ENCODE data around the gene CDC42SE2.
"Not testable (repeated sequence)": the region's sequence is repeated elsewhere in the genome, so short reads cannot be mapped to it uniquely, and the experiment has no call there.

Gene CDC42SE2

DNA sequence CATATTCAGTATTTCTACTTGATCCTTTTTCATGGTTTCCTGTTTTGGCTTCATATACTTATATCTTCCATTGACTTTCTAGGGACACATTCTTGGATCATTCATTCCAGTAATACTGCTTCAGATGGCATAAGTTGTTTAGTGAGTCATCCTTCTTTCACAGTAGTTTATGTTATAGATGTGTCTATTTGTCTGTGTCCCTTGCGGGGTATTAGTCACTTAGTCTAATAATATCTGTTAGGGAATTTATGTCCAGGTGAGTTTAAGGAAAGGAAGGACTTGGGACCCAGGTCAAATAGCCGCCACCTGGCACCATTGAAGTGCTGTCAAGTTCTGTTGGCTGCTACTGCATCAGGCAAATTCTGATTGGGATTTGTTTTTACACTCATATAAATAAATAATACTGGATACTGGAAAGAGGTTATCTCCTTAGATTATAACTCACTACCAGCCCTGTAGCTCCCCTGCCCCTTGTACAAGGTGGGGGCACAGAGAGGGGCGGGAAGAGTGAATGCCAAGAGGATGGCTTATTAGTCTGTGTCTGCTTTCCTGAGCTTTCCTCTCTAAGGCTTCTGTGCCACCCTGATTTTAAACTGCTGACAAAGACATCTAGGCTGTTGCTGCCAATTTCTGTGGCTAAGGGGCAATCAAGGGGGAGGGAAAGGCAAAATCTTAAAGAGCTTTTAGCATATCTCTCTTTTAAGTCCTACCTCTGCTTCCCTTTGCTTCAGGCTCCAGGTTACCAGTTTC lies 64.9 kb downstream of the CDC42SE2 start:
- DNase-seq = no peak

GRCh38 chr5:131329286-131329560 lies 65.4 kb downstream of the CDC42SE2 start:
- DNase-seq = no peak

GRCh38 chr5:131330031-131330430 lies 66.2 kb downstream of the CDC42SE2 start:
- DNase-seq = no peak

DNA sequence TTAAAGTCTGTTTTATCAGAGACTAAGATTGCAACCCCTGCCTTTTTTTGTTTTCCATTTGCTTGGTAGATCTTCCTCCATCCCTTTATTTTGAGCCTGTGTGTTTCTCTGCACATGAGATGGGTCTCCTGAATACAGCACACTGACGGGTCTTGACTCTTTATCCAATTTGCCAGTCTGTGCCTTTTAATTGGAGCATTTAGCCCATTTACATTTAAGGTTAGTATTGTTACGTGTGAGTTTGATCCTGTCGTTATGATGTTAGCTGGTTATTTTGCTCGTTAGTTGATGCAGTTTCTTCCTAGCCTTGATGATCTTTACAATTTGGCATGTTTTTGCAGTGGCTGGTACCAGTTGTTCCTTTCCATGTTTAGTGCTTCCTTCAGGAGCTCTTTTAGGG lies 71.9 kb downstream of the CDC42SE2 start:
- not testable (repeated sequence) for DNase-seq

DNA sequence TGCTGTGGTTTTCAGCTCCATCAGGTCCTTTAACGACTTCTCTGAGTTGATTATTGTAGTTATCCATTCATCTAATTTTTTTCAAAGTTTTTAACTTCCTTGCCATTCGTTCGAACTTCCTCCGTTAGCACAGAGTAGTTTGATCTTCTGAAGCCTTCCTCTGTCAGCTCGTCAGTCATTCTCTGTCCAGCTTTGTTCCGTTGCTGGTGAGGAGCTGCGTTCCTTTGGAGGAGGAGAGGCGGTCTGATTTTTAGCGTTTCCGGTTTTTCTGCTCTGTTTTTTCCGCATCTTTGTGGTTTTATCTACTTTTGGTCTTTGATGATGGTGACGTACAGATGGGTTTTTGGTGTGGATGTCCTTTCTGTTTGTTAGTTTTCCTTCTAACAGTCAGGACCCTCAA lies 72.9 kb downstream of the CDC42SE2 start:
- not testable (repeated sequence) for DNase-seq

DNA sequence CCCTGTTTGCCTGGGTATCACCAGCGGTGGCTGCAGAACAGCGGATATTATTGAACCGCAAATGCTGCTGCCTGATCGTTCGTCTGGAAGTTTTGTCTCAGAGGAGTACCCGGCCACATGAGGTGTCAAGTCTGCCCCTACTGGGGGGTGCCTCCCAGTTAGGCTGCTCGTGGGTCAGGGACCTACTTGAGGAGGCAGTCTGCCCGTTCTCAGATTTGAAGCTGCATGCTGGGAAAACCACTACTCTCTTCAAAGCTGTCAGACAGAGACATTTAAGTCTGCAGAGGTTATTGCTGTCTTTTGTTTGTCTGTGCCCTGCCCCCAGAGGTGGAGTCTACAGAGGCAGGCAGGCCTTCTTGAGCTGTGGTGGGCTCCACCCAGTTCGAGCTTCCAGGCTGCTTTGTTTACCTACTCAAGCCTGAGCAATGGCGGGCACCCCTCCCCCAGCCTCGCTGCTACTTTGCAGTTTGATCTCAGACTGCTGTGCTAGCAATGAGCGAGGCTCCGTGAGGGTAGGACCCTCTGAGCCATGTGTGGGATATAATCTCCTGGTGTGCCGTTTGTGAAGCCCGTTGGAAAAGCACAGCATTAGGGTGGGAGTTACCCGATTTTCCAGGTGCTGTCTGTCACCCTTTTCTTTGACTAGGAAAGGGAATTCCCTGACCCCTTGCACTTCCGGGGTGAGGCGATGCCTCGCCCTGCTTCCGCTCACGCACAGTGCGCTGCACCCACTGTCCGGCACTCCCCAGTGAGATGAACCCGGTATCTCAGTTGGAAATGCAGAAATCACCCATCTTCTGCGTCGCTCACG lies 73.6 kb downstream of the CDC42SE2 start:
- DNase-seq = not testable (repeated sequence)

DNA sequence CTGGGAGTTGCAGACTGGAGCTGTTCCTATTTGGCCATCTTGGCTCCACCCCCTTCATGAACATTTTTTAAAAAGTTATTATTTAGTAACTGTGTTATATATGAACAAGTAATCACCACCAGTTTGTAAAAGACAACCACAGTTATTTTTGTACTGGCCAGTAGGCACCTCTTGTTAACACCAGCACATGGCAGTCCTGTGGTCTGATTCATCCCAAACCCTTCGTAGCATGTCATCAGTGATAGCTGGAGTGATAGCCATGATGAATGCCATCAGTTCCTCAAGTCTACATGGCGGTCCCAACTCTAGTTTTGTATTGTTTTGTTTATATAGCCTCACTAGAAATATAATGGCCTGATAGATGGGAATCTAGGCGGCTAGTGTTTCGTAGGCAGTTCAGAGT lies 74.2 kb downstream of the CDC42SE2 start:
- no peak for DNase-seq

- DNase-seq = not testable (repeated sequence)
Measured at GRCh38 chr5:131344288-131344687, 80.4 kb downstream of the CDC42SE2 start.

DNA sequence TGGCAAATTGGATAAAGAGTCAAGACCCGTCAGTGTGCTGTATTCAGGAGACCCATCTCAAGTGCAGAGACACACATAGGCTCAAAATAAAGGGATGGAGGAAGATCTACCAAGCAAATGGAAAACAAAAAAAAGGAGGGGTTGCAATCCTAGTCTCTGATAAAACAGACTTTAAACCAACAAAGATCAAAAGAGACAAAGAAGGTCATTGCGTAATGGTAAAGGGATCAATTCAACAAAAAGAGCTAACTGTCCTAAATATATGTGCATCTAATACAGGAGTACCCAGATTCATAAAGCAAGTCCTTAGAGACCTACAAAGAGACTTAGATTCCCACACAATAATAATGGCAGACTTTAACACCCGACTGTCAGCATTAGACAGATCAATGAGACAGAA lies 82.4 kb downstream of the CDC42SE2 start:
- not testable (repeated sequence) for DNase-seq

DNA sequence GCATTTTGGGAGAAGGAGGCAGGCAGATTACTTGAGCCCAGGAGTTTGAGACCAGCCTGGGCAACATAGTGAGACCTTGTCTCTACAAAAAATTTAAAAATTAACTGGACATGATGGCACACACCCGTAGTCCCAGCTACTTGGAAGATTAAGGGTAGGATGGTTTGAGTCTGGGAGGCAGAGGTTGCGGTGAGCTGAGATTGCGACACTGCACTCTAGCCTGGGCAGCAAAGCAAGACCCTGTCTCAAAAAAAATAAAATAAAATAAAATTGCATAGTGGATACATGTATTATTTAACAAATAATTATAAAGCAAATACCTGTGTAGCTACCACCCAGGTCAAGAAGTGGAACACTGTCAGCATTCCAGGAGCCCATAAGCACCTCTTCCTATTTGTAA lies 90.1 kb downstream of the CDC42SE2 start:
- DNase-seq = no peak

- DNase-seq = peak in 1 of 2 experiments; percentile 25
Measured at GRCh38 chr5:131355971-131356528, 92.2 kb downstream of the CDC42SE2 start.

- DNase-seq = no peak
Measured at GRCh38 chr5:131356619-131357018, 92.8 kb downstream of the CDC42SE2 start.

DNA sequence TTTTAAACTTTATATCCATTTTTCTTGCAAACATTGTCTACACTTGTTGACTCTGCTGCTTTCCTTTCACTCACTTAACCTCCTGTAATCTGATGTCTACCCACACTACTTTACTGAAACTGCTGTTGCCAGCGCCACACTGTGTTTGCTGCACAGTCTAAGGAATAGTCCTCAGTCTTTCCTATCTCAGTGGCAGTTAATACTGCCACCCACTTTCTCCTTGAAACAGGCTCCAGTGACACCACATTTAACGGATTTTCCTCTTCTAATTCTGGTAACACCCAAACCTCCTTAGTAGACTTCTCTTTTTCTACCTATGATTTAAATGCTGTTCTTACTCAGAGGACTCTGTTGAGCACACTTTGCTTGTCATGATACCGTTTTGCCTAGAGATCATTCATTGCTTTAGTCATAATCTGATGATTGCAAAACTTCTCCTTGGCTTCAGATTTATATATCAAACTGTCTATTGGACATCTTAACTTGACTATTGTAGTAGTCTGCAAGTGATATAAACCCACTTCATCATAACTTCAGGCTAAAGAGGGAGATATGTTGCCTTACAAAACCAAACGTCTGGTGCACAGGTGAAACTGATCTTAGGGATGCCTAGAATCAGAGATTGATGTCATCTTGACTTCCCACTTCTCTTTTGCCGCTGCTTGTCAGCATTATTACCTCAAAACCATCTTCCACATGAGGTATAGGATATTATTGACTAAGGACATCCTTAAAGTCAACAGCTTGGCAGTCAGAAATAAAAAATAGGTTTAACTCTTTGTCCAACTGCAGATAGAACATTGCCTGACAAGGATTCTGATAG lies 94.1 kb downstream of the CDC42SE2 start:
- DNase-seq = peak; percentile 73 to 79

DNA sequence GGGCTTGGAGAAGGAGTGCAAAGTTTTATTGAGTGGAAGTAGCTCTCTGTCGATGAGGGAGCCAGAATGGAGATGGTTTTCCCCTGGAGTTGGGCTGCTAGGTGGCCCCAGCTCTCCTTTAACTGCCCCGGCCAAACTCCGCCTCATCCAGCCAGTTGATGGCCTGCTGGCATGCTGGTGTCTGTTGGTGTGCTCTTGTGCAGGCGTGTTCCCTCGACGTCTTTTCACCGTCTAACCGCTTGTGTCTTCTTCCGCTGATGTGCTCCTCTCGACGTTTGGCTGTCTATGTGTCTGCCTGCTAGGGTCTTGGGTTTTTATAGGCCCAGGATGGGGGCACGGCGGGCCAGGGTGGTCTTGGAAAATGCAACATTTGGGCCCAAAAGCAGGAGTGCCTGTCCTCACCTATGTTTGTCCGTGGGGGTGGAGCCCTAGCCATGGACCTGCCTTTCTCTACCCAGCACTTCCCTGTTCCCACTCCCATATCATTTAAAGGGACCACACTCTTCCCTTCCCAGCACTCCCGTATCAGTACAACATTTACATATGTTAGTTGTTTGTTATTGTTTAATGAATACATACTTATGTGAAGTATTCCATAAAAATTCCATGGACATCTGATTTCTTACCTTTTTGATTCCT lies 97.9 kb downstream of the CDC42SE2 start:
- no peak for DNase-seq

- DNase-seq = no peak
Measured at GRCh38 chr5:131363811-131364506, 100.1 kb downstream of the CDC42SE2 start.

- DNase-seq = peak; percentile 71 to 72
Measured at GRCh38 chr5:131364507-131365050, 100.7 kb downstream of the CDC42SE2 start.

GRCh38 chr5:131366428-131366827 lies 102.6 kb downstream of the CDC42SE2 start:
- no peak for DNase-seq

GRCh38 chr5:131367219-131367860 lies 103.5 kb downstream of the CDC42SE2 start:
- DNase-seq = no peak

- no peak for DNase-seq
Measured at GRCh38 chr5:131368866-131369265, 105.0 kb downstream of the CDC42SE2 start.

GRCh38 chr5:131369558-131369957 lies 105.7 kb downstream of the CDC42SE2 start:
- no peak for DNase-seq

GRCh38 chr5:131371835-131372234 lies 108.0 kb downstream of the CDC42SE2 start:
- DNase-seq = no peak

Measured in Kasumi-1 (cell line).